GM21515 (cell line): ENCODE data around the gene SUCLG2.

Experiments used
- ATAC-seq: cut with Tn5 transposase; IDR thresholded peaks from one replicate; pipeline ENCODE4 v1.9.1; 2021; ENCODE audit not compliant: unreplicated experiment

Gene SUCLG2, protein sequence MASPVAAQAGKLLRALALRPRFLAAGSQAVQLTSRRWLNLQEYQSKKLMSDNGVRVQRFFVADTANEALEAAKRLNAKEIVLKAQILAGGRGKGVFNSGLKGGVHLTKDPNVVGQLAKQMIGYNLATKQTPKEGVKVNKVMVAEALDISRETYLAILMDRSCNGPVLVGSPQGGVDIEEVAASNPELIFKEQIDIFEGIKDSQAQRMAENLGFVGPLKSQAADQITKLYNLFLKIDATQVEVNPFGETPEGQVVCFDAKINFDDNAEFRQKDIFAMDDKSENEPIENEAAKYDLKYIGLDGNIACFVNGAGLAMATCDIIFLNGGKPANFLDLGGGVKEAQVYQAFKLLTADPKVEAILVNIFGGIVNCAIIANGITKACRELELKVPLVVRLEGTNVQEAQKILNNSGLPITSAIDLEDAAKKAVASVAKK

DNA sequence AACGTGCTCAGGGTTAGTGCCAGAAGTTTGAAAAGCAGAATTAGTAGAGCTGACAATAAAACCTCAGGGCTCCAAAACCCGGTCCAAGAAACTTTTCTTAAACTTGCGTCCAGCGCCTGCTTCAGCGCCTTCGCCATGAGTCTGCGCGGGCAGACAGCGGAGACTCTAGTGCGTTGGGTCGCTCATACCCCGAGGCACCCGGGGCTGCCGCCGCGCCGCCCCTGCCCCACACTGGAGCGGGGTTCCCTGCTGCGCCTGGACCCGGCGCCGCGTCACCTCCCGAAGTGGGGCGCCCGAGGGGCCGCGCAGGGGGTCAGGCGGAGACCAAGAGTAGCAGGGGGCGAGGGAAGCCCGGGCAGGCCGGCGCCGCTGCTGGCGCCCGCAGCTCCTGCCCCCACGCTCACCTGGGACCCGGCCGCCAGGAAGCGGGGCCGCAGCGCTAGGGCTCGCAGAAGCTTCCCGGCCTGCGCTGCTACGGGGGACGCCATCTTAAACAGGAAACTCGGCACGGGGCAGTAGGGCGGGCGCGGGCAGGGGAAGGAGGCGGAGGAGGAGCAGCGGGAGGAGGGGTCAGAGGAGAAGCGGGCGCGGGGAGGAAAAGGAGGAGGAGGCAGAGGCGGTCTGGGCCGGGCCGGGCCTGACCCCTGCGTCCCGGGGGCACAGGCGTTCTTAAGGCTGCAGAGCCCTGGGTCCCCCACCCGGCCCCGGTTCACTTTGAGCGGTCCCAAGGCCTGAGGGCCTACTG lies at the start of gene SUCLG2:
Gene SUCLG2 (minus strand): TSS at position 514 of the 745 bp plus-strand sequence. CDS start 26 bp downstream, at position 488.
- ATAC-seq = peak; percentile 67

DNA sequence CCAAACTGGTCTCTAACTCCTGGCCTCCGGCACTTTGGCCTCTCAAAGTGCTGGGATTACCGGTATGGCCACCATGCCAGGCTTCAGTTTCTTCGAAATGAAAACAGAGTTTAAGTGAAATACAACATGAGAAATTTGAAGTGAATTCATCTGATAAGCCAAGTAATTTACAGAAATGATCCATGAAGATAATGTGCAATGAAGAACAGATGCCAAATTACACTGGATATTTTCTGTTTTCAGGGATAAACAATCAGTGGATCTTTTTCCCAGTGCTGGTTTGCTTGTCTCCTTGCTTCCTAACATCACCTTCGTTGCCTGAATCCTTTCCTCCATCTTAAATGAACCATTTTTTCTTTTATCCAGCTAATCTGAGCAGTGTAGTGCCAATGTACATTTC lies 46.2 kb upstream of the SUCLG2 start:
- ATAC-seq = no peak

DNA sequence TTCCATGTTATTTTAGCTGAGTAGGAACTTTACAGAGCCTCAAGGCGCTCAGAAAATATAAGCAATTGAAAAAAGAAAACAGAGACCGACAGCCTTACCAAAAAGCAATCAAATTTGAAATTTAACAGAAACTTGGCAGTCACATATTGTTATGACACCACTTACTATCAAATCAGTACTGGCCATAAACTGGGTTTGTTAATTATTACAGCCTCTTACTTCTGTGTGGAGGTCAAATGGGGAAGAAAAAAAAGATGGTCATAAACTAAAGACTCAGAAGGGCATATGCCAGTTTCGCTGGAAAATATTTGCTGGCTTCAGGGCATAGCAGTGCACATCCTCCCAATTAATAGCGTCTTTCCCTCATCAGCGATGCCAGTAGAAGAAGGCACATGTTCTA lies 45.5 kb upstream of the SUCLG2 start:
- ATAC-seq = no peak

DNA sequence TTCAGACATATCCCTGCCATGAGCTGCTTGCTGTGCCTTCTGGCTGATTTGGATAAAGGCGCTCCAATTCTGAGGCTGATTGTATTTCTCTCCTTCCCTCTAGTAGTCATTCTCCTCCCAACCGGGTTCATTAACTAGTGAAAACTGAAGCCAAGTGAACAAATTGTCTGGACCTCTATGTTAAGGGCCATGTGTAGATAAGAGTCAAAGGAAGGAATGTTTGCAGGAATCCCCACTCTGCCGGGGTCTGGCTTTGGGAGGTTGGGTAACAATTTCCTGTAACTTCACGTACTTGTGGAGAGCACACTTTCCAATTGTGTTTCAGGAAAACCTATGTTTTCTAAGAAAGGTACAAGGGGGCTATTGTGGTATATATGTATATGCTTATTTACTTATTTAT lies 38.2 kb upstream of the SUCLG2 start:
- no peak for ATAC-seq

DNA sequence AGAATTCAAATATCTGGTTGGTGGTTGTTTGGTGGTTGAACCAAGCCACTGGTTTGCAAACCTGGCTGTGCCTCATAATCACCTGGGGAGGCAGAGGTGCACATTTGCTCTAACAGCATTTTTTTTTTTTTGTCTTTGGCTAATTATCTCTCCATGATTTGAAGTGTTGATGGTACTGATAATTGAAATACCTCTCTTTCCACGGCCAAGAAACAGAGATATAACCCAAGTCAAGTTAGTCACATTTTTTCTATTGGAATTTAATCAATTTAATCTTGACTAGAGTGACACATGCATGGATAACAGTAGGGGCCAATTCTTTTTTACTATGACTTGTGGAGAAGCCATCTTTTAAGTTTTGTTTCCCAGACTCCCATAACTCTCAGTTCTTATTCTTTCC lies 37.5 kb upstream of the SUCLG2 start:
- no peak for ATAC-seq

DNA sequence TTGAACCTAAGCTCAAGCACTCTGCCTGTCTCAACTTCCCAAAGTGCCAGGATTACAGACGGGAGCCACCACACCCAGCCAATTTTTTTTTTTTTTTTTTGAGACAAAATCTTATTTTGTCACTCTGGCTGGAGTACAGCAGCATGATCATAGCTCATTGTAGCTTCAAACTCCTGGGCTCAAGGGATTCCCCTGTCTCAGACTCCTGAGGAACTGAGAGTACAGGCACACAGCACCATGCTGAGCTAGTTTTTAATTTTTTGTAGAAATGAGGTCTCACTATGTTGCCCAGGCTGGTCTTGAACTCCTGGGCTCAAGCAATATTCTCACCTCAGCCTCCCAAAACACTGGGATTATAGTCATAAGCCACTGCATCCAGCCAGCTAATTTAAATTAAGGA lies 36.8 kb upstream of the SUCLG2 start:
- no peak for ATAC-seq

DNA sequence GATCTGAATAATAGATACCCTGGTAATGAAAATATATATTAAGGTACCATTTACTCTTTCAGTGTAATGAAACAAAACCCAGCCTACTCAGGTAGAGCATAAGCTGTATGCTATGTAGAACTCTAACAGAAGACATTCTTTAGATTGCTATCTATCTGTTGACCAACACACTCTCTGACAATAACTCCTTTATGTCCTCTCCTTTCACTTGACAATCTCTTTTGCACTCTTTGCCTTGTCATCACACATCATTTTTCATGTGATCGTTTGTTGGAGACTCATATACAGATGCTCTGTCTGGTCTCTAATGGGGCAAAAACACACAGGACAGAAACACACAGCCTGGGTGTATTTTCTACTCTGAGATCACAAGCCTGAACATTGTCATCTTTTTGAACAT lies 35.4 kb upstream of the SUCLG2 start:
- ATAC-seq = no peak

DNA sequence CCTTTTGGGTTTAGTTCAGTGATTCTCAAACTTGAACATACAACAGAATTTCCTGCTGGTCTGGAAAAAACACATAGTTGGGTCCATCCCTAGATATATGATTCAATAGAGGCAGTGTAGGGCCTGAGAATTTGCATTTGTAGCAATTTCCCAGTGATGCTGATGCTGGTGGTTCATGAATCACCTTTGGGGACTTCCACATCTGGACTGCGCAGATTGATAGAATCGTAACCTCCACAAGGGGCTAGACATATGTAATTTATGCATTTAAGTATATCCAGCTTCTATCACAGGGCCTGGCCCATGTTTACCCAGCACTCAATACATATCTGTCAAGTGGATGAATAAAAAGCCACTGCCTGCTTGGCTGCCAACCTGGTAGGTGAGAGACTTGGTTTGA lies 33.8 kb upstream of the SUCLG2 start:
- no peak for ATAC-seq

DNA sequence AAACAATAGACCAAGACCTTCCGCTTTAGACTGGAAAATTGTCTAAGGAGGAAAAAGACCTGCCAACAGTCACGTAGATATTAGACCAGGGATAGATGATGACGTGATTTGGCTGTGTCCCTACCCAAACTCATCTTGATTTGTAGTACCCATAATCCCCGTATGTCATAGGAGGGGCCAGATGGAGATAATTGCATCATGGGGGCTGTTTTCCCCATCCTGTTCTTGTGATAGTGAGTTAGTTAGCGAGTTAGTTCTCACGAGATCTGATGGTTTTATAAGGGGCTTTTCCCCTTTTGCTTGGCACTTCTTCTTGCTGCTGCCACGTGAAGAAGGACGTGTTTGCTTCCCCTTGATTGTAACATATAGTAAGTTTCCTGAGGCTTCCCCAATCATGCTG lies 31.7 kb upstream of the SUCLG2 start:
- ATAC-seq = no peak

DNA sequence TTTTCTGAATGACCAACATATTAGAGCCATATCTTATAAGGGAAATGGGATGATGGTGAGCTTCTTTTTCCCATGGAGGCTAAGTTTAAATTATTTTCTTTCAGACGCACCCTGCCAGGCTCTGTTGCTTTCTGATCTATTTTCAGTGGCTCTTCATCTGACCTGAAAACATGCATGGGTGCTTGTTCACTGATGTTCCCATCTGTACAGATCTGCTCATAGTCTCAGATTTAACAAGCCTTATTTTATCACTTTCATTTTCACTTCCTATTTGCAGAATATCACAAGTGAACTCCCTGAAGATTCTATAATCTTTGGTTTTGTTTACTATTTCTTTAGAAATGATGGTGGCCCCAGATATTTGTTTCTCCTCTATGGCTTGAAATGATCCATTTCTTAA lies 31.1 kb upstream of the SUCLG2 start:
- peak; percentile 98 for ATAC-seq

DNA sequence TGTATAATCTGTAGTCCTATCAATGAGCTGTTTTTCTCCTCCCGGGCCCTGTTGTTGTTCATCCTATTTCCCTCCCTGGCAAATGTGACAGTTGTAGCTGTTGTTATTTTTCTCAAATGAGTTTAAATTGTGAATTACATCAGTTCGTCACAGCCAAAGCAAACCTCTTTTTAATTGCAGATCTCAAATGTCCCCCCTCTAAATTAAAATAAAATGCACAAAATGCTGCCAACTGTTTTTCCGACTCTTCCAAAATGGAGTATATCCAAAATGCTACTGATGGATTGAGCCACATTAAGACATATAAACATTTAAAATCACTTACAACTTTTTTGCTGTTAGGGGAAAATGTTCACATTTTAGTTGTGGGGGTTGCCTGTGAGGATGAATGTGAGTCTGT lies 29.8 kb upstream of the SUCLG2 start:
- ATAC-seq = no peak

DNA sequence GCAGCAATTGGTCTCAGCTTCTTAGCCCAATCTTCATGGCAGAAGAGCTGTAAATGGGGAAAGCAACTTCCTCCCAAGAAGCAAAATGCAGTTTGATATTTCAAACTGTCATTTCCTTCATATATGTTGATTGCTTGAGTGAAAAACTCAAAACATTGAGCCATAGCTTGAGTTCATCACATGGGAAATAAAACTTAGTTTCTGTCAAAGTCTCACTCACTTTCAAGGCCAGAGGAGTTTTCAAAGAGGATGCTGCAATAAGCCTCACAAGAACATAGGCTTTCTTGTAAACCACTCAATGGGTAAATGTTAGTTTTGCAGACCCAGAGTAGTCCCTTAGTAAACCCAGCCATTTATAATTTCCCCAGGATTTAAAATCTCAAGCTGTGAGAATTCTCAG lies 29.1 kb upstream of the SUCLG2 start:
- ATAC-seq = no peak

DNA sequence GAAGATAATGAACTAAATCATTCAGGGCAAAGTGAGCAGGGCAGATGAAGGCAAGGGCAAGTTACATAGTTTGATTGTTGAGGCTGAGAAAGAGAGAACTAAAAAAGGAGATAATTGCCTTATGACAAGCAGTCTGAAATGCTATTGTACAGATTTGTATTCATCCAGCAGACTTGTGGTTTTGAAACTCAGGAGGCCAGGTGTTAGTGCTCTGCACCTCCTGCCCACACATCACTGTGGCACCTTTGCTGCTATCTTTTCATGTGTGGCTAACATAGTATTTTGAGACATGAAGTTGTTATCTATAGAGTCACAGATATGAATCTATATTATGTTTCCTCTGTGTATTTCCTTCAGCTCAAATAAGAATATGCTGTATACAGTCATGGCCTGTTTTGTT lies 24.3 kb upstream of the SUCLG2 start:
- ATAC-seq = peak; percentile 49

DNA sequence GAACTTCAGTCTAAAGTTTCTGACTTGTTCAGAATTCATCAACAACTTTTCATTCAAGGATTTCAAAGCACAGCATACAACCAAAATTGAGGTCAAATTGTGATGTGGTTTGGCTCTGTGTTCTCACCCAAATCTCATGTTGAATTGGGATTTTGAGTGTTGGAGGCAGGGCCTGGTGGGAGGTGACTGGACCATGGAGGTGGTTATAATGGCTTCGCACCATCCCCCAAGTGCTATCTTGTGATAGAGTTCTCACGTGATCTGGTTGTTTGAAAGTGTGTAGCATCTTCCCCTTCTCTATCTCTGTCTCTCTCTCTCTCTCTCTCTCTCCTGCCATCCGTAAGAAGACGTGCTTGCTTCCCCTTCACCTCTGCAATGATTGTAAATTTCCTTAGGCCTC lies 19.6 kb upstream of the SUCLG2 start:
- ATAC-seq = no peak

DNA sequence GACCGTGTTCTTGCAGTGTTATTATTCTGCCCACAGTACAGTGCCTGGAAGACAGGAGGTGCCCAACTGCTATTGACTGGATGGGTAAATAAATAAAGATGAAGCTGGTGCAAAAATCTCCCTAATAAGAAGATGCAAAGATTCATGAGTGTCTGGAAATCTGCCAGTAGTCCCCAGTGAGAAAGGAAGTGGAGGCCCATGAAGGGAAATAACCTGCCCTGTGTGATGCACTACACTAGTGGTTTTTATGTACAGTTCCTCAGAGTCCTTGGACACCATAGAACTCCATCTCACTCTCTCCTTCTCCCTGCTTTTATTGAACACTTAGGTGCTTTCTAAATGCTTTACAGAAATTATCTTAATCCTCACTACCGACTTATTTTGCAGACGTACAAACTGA lies 8.3 kb upstream of the SUCLG2 start:
- no peak for ATAC-seq

DNA sequence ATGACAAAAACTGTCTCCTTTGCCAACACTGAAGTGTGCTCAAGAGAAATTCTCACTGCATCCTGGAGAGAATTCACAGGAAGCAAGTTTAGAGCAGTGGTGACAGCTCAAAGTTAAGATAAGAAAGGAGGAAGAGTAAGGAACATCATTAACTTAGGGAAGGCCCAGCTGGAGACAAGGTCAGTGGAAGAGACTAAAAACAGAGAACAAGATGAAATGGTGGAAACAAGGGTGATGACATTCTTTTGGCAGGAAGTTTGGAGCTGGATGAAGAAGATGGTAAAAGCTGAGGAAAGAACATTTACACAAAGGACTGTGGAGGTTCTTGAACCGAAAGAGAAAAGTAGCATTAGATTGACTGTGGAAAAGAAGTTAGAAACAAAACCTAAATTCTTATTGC lies 6.7 kb upstream of the SUCLG2 start:
- no peak for ATAC-seq

DNA sequence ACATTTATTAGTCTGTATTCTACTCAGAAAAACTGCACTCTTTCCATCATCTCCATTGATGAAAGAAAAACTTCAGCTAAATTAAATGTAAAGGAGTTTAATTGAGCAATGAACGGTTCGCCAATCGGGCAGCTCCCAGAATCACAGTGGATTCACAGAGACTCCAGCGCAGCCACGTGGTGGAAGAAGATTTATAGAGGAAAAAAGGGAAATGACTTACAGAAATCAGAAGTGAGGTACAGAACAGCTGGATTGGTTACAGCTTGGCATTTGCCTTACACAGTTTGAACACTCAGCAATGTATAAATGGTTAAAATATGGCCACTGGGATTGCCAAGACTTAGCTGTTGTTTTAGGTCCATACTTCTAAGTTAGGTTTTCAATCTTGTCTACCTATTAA lies 2.8 kb upstream of the SUCLG2 start:
- no peak for ATAC-seq

DNA sequence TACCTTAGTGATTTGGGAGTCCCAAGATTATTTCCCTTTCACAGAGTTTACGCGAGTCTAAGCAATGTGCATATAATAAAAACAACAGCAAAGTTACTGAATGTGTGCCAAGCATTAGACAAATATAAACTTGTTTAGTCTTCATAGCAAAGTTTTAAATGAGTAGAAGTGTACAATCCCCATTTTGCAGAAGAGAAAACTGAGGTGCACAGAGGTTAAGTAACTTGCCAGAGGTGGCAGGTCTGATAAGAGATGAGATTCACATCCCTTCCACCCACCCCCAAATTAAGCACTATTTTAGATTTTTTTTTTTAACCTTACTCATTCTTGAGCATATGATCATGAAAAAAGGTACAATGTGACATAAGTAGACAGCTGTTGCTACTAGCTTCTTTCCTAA lies 2.2 kb upstream of the SUCLG2 start:
- no peak for ATAC-seq

DNA sequence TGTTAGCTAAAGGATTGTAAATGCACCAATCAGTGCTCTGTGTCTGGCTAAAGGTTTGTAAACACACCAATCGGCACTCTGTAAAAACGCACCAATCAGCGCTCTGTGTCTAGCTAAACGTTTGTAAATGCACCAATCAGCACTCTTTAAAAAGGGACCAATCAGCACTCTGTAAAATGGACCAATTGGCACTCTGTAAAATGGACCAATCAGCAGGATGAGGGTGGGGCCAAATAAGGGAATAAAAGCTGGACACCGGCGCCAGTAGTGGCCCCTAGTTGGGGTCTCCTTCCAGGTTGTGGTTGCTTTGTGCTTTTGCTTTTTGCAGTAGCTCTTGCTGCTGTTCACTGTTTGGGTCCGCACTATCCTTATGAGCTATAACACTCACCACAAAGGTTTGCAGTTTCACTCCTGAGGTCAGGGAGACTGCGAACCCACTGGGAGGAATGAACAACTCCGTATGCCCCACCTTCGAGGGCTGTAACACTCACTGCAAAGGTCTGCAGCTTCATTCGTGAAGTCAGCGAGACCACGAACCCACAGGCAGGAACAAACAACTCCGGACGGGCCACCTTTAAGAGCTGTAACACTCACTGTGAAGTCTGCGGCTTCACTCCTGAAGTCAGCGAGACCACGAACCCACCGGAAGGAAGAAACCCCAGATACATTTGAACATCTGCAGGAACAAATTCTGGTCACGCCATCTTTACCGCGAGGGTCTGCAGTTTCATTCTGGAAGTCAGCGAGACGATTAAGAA lies 1.1 kb upstream of the SUCLG2 start:
- peak; percentile 60 for ATAC-seq

DNA sequence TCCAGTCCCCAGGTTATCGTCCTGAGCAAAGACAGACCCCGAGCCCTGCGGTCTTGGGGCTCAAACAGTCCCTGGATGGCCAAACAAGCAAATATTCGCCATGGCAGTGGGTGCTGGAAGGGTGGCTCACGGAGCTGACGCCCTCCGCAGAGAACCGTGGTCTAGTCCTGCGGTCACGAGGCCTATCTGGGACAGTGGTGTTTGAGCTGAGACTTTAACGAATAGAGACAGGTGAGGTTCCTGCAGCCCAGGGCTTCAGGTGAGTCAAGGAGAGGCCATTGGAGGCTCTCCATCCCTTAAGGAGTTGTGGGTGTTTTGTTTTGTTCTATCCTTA lies 399 bp upstream of the SUCLG2 start:
- no peak for ATAC-seq

DNA sequence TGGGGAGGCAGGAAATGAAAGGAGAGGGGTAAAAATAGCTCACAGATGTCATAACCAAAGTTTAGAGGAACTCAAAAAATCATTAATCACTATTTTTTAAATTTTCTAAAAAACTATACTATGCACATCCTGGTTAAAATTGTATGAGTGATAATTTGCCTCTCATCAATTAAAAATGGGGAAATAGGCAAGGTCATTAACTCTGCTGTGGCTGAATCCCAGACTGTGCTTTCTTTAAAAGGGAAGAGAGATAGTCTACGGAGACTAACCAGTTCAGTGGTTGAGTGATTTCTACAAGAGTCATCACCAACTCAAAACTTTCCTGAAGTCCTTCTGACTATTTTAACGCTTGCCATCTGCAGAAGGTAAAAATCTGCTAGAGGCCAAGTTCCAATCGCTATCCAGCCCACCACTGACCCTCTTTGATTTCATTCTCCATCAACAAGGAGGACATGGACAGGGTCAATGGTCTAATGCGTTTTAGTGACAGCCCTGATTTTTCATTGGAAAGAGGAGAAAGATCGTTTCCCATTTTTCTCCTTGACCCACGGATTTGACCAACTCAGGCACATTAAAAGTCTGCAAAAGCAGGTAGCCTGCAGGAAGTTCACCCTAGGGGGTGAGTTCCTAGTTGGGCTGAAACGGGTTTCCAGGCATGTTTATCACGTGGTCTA lies 850 bp downstream of the SUCLG2 start:
- ATAC-seq = peak; percentile 30
